Measurements from ENCODE around the gene PPP1R3E.
A peak's percentile ranks its signal among the peaks of the same experiment; 100 is the strongest.

The PPP1R3E gene

GRCh38 chr14:23299986-23300686 lies 2.5 kb downstream of the PPP1R3E start:
- Histone ChIP-seq H3K4me3 (ENCODE audit: low read length) (peak overlapping the region; percentile 61), H3K9ac (ENCODE audit: low read length) (peak overlapping the region; percentile 88), H3K27me3 (ENCODE audit: control insufficient read depth, insufficient read depth, low read length) (no peaks in the 10 kb centered on the region), H3K9me3 (ENCODE audit: control insufficient read depth, low read length) (no peaks in the 10 kb centered on the region), H3K4me1 (ENCODE audit: control insufficient read depth, insufficient read depth, low read length) (peaks cover 26% of the 10 kb centered on the region), H3K36me3 (ENCODE audit: control insufficient read depth, insufficient read depth, low read length) (no peaks in the 10 kb centered on the region)

DNA sequence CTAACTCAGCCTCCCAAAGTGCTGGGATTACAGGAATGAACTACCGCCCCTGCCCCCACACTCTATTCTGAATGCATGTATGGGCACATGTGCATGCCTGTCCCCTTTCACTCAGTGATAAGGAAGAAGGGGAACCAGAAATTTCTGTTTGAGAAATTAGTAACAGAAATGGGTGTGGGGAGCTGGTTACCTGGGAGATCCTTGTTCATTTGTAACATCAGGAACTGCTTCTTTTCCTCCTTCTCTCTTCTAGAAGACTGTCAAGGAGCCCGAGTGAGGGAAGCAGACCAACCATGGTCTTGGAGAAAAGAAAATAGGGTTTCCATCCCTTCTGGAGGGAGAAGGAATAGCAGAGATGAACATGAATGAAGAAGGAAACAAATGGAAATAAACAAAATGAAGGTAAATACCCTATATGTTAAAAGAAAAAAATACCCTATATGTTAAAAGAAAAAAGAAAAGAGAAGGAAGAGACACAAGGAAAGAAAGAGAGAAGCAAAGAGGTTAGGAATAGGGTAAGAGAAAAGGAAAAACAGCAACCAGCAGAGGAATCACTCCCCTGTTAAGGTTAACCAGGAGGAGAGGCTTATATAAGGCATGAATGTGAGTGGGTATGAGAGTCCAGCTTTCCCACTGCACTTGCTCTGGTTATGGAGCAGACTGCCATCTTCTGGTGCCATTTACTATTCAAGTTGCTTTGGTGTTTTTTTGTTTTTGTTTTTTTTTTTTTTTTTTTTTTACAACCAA lies 3.3 kb downstream of the PPP1R3E start:
- Histone ChIP-seq H3K27me3 (ENCODE audit: control insufficient read depth, insufficient read depth, low read length) (no peaks in the 10 kb centered on the region), H3K4me3 (ENCODE audit: low read length) (no peak overlapping the region), H3K9me3 (ENCODE audit: control insufficient read depth, low read length) (no peaks in the 10 kb centered on the region), H3K9ac (ENCODE audit: low read length) (no peak overlapping the region), H3K4me1 (ENCODE audit: control insufficient read depth, insufficient read depth, low read length) (peaks cover 32% of the 10 kb centered on the region), H3K36me3 (ENCODE audit: control insufficient read depth, insufficient read depth, low read length) (no peaks in the 10 kb centered on the region)

- peaks cover 32% of the 10 kb centered on the region for H3K4me1 ChIP-seq (ENCODE audit: control insufficient read depth, insufficient read depth, low read length)
- H3K9me3 ChIP-seq (ENCODE audit: control insufficient read depth, low read length): no peaks in the 10 kb centered on the region
- no peak overlapping the region for H3K4me3 ChIP-seq (ENCODE audit: low read length)
- no peaks in the 10 kb centered on the region for H3K27me3 ChIP-seq (ENCODE audit: control insufficient read depth, insufficient read depth, low read length)
- H3K36me3 ChIP-seq (ENCODE audit: control insufficient read depth, insufficient read depth, low read length): no peaks in the 10 kb centered on the region
- H3K9ac ChIP-seq (ENCODE audit: low read length): no peak overlapping the region
These were observed 4.9 kb downstream of the PPP1R3E start for GRCh38 chr14:23297611-23298277.

- Histone ChIP-seq H3K4me3 (ENCODE audit: low read length) (no peak overlapping the region), H3K4me1 (ENCODE audit: control insufficient read depth, insufficient read depth, low read length) (peaks cover 32% of the 10 kb centered on the region), H3K36me3 (ENCODE audit: control insufficient read depth, insufficient read depth, low read length) (no peaks in the 10 kb centered on the region), H3K9ac (ENCODE audit: low read length) (no peak overlapping the region), H3K9me3 (ENCODE audit: control insufficient read depth, low read length) (no peaks in the 10 kb centered on the region), H3K27me3 (ENCODE audit: control insufficient read depth, insufficient read depth, low read length) (no peaks in the 10 kb centered on the region)
These were observed 5.6 kb downstream of the PPP1R3E start for GRCh38 chr14:23297096-23297495.

DNA sequence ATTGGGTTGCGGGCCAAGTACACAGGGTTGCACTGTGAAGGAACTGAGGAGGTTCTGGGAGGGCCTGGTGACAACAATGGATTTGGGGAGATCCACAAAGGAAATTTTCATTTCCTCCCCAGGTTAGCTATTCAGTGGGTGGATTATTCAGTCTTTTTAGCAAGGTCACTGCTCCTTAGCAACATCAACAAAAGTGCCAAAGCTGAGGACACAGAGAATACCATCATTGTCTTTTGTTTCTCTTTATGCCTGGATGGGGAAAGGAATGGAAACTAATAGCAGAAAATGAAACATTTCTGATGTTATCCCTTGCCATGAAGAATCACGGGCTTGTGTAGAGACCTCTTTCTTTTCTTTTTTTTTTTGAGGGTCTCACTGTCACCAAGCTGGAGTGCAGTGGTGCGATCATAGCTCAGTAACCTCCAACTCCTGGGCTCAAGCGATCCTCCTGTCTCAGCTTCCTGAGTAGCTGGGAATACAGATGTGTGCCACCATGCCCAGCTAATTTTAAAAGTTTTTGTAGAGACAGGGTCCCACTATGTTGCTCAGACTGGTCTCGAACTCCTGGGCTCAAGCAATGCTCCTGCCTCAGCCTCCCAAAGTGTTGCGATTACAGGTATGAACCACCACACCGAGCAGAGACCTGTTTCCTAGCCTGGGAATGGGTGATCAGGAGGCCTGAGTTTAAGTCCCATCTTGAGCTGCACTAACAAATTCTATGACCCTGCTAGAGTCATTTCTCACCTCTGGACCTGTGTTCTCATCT lies 6.5 kb downstream of the PPP1R3E start:
- Histone ChIP-seq H3K36me3 (ENCODE audit: control insufficient read depth, insufficient read depth, low read length) (no peaks in the 10 kb centered on the region), H3K9me3 (ENCODE audit: control insufficient read depth, low read length) (no peaks in the 10 kb centered on the region), H3K9ac (ENCODE audit: low read length) (no peak overlapping the region), H3K27me3 (ENCODE audit: control insufficient read depth, insufficient read depth, low read length) (no peaks in the 10 kb centered on the region), H3K4me1 (ENCODE audit: control insufficient read depth, insufficient read depth, low read length) (peaks cover 32% of the 10 kb centered on the region), H3K4me3 (ENCODE audit: low read length) (no peak overlapping the region)

DNA sequence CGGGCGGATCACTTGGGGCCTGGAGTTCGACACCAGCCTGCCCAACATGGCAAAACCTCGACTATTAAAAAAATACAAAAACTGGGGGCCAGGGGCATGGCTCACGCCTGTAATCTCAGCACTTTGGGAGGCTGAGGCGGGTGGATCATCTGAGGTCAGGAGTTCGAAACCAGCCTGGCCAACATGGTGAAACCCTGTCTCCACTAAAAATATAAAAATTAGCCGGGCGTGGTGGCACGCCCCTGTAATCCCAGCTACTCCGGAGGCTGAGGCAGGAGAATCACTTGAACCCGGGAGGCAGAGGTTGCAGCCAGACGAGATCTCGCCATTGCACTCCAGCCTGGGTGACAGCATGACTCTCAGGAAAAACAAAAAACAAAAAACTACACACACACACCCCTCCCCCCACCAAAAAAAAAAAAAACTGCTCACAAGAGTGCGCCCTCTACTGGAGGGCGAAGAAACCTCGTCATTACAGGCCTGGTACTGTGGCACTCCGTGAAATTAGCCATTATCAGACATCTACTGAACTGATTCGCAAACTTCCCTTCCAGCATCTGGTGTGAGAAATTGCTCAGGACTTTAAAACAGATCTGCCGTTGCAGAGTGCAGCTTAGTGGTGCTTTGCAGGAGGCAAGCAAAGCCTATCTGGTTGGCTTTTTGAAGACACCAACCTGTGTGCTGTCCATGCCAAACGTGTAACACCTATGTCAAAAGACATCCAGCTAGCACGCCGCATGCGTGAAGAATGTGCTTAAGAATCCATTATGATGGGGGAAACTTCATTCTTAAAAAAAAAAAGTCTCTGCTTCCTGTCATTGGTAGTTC lies 7.7 kb downstream of the PPP1R3E start:
- H3K4me3 ChIP-seq (ENCODE audit: low read length): no peak overlapping the region
- peaks cover 24% of the 10 kb centered on the region for H3K4me1 ChIP-seq (ENCODE audit: control insufficient read depth, insufficient read depth, low read length)
- H3K9ac ChIP-seq (ENCODE audit: low read length): no peak overlapping the region
- H3K27me3 ChIP-seq (ENCODE audit: control insufficient read depth, insufficient read depth, low read length): no peaks in the 10 kb centered on the region
- H3K9me3 ChIP-seq (ENCODE audit: control insufficient read depth, low read length): no peaks in the 10 kb centered on the region
- H3K36me3 ChIP-seq (ENCODE audit: control insufficient read depth, insufficient read depth, low read length): no peaks in the 10 kb centered on the region

DNA sequence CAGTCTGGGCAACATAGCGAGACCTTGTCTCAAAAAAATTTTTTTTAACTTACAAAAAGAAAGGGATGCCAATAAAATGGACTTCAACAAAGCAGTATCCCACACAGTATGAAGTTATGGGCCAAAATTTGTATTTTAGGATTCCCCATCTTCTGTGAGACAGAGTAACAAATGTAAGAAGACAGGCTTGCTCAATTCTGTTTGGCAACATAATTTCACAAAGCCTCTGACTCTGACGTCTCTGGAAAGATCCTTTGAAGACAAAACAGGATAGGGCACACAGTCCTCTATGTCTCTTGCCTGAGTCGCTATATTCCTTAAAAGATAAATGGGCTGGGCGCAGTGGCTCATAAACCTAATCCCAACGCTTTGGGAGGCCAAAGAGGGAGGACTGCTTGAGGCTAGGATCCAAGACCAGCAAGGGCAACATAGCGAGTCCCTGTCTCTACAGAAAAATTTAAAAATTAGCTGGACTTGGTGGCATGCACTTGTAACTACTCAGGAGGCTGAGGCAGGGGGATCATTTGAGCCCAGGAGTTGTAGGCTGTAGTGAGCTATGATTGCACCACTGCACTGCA lies 15.7 kb downstream of the PPP1R3E start:
- Histone ChIP-seq H3K4me3 (ENCODE audit: low read length) (peak overlapping the region; percentile 58), H3K4me1 (ENCODE audit: control insufficient read depth, insufficient read depth, low read length) (peaks cover 13% of the 10 kb centered on the region), H3K36me3 (ENCODE audit: control insufficient read depth, insufficient read depth, low read length) (no peaks in the 10 kb centered on the region), H3K27me3 (ENCODE audit: control insufficient read depth, insufficient read depth, low read length) (no peaks in the 10 kb centered on the region), H3K9me3 (ENCODE audit: control insufficient read depth, low read length) (no peaks in the 10 kb centered on the region), H3K9ac (ENCODE audit: low read length) (peak overlapping the region; percentile 98)

DNA sequence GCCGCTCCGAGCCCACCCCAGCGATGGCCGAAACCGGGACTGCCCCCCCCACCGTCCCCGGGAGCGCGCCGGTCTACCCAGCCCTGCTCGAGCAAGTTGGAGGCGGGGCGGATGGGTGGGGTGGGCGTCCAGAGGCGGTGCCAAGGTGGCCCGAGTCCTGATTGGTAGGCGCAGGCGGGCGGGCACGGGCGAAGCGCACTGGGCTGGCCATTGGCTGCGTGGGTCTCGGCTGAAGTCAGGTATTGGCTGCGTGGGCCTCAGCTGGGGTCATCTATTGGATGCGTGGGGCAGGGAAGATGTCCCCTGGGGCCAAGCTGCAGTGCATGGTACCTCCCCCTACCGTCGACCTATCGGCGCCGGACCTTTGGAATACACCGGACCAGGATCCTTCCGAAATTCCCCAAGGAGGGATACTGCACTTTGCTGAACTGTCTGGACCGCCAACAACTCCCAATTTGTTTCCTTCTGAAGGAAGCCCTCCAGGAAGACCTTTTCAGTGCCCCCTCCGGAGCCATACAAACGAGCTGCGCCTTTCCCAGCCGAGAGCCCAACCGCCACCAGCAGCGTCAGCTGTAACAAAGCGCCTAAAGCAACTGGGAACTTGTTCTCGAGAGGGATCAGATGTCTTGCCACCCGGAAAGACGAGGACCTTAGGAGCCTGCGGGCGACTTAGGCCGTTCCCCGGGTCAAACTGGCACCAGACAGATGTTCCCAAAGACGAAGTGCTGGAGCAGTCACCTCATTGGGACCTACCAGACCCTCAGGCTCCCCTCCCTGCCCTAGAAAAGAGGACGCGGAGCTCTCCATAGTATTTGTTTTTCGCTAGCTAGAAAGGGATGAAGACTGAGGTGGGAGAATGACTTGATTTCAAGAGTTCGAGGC lies 16.4 kb downstream of the PPP1R3E start, which contains the start of gene HOMEZ:
Gene HOMEZ, minus strand, starts transcription at position 113 of the 882 bp plus-strand sequence. CDS start 180 bp downstream, outside the sequence.
- Histone ChIP-seq H3K27me3 (ENCODE audit: control insufficient read depth, insufficient read depth, low read length) (no peaks in the 10 kb centered on the region), H3K4me3 (ENCODE audit: low read length) (peak within 1 kb of the TSS; percentile 85), H3K9me3 (ENCODE audit: control insufficient read depth, low read length) (no peaks in the 10 kb centered on the region), H3K9ac (ENCODE audit: low read length) (peak within 1 kb of the TSS; percentile 98), H3K36me3 (ENCODE audit: control insufficient read depth, insufficient read depth, low read length) (no peaks in the 10 kb centered on the region), H3K4me1 (ENCODE audit: control insufficient read depth, insufficient read depth, low read length) (peaks cover 13% of the 10 kb centered on the region)

DNA sequence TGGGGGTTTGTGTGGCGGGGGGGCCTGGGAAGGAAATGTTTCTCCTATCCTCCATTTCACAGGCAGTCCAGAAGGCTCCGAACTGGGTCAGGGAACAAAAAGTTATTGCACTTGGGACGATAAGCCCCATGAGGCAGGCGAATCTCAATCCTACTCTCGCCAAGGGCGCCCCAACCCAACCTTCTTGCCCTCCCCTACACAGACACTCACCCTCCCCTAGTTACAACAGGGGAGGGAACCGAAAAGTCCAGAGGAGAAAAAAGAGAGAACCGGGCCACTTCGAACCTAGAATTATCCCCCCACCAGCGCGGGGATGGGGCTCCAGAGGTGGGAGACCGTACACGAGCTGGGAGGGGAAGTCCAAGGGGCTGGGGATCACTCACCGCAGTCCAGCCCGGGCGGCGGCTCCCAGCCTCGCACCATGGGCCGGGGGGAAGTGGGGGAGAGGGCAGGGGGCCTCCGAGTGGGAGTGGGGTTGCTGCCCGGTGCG lies 17.1 kb downstream of the PPP1R3E start:
- no peaks in the 10 kb centered on the region for H3K9me3 ChIP-seq (ENCODE audit: control insufficient read depth, low read length)
- peaks cover 13% of the 10 kb centered on the region for H3K4me1 ChIP-seq (ENCODE audit: control insufficient read depth, insufficient read depth, low read length)
- H3K9ac ChIP-seq (ENCODE audit: low read length): peak overlapping the region; percentile 98
- no peaks in the 10 kb centered on the region for H3K36me3 ChIP-seq (ENCODE audit: control insufficient read depth, insufficient read depth, low read length)
- no peaks in the 10 kb centered on the region for H3K27me3 ChIP-seq (ENCODE audit: control insufficient read depth, insufficient read depth, low read length)
- peak overlapping the region; percentile 85 for H3K4me3 ChIP-seq (ENCODE audit: low read length)

Data from mucosa of stomach (tissue), 1 donor.